Astrocyte of the spinal cord (primary cell): ENCODE results near the gene TRPC6.

Experiments used
- DNase-seq: peaks from one replicate; pipeline ENCODE4 v3.0.0; 2011; ENCODE audit warnings: low read depth, low spot score
- H3K4me3 ChIP-seq: 2 replicates; pipeline ENCODE4 v1.5.1; 2011; ENCODE audit warnings: low read depth, mild to moderate bottlenecking, low read length, moderate library complexity
- in situ Hi-C: cut with HindIII; loops from 2 replicates; pipeline ENCODE4 v1.10.0; 2017; ENCODE audit warnings: low sequenced_read_pairs
- TF ChIP-seq, protein P1 (sequence below): IDR thresholded peaks from 2 replicates; pipeline ENCODE4 v1.5.1; 2012; ENCODE audit warnings: low read depth, mild to moderate bottlenecking, low read length, inconsistent platforms

Gene TRPC6

DNA sequence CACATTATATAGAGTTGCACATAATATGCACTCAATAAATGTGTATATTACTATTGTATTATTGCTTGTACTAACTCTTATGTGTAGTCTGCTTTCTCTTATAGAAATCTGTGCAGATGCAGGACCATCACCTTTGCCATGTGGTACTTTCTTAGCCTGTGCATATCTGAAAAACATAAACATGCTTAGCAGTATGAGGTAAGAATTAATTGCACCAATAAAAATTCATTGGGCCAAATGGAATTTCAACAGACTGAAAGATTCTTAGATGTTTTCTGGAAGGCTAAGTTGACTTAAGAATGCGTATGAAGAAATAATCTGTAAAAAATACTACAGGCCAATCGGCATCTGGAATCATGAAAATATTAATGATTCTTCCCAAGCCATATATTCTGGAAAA lies 55.3 kb downstream of the TRPC6 start:
- TF ChIP-seq, protein P1, sequence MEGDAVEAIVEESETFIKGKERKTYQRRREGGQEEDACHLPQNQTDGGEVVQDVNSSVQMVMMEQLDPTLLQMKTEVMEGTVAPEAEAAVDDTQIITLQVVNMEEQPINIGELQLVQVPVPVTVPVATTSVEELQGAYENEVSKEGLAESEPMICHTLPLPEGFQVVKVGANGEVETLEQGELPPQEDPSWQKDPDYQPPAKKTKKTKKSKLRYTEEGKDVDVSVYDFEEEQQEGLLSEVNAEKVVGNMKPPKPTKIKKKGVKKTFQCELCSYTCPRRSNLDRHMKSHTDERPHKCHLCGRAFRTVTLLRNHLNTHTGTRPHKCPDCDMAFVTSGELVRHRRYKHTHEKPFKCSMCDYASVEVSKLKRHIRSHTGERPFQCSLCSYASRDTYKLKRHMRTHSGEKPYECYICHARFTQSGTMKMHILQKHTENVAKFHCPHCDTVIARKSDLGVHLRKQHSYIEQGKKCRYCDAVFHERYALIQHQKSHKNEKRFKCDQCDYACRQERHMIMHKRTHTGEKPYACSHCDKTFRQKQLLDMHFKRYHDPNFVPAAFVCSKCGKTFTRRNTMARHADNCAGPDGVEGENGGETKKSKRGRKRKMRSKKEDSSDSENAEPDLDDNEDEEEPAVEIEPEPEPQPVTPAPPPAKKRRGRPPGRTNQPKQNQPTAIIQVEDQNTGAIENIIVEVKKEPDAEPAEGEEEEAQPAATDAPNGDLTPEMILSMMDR: no peak
- H3K4me3 ChIP-seq: no peak overlapping the region
- in situ Hi-C loops: no loop called here
- DNase-seq: no peak

DNA sequence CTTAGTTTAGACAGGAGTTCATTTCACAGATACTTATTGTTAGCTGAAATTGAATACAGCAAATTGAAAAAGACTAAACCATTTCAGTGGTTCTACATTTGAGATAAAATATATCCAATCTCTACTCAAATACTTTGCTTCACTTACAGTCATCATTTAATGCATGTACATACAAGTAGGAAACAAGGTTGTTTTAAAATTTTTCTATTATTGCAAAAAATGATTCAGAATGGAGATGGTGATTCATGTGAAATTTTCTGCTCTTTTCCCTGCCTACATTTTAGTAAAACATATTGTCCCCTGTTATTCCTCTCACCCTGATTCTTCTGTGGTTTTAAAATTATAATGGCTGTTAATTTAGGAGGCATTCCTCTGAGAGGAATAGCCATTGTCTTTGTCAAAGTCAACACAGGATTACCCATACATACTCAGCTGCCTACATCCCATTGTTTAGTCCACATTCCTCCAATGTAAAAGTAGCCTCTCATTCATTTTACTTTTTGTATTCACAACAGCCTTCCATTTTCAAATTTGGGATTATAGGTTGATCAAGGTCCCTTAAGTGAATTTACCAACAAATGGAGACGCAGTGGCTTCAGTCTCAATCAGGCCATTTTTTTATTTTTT lies 60.1 kb downstream of the TRPC6 start:
- H3K4me3 ChIP-seq: no peak overlapping the region
- TF ChIP-seq, protein P1: no peak
- in situ Hi-C loops: no loop called here
- DNase-seq: no peak

DNA sequence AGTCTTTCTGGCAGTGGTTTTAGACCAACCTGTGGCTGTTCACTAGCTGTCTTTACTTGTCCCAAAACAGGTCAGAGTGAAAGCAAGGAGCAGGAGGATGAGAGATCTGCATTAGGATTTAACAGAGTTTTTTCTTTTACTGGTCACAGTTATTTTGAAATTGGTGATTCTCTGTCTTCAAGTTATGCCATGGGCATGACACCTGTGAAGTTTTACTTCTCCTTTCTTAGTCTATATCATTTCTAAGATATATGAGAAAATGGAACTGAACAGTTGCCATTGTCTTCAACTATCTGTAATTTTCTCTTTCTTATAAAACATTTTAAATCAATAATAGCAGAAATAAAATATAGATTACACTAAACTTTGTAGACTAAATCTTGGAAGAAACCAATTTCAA lies 60.6 kb downstream of the TRPC6 start:
- in situ Hi-C loops: no loop called here
- TF ChIP-seq, protein P1: no peak
- no peak overlapping the region for H3K4me3 ChIP-seq
- DNase-seq: no peak

DNA sequence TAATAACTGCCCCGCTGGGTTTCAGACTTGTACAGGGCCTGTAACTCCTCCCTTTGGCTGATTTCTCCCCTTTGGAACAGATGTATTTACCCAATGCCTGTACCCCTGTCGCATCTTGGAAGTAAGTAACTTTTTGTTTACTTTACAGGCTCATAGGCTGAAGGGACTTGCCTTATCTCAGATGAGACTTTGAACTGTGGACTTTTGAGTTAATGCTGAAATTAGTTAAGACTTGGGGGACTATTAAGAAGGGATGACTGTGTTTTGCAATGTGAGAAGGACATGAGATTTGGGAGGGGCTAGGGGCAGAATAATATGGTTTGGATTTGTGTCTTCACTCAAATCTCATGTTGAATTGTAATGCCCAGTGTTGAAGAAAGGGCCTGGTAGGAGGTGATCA lies 62.0 kb downstream of the TRPC6 start:
- TF ChIP-seq, protein P1: no peak
- no peak for DNase-seq
- in situ Hi-C loops: no loop called here
- H3K4me3 ChIP-seq: no peak overlapping the region

DNA sequence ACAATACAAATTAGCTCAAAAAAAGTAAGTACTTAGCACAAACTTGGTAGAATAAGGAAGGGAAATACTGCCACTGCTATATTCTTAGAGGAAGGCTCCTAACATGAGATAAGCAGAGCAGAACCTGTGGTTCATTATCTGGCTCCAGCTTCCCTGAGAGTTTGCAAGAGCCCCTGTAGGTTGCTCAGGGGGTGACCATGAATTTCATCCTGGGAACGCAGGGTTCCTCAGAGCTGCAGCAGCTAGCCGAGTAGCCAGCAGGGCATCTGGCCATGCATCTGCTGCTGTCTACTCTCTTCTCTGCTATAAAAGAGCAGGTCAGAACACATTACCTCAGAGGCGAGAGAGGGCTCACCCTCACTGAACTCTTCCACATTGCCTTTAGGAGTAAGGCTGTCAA lies 67.3 kb downstream of the TRPC6 start:
- in situ Hi-C loops: no loop called here
- TF ChIP-seq, protein P1: no peak
- H3K4me3 ChIP-seq: no peak overlapping the region
- no peak for DNase-seq

DNA sequence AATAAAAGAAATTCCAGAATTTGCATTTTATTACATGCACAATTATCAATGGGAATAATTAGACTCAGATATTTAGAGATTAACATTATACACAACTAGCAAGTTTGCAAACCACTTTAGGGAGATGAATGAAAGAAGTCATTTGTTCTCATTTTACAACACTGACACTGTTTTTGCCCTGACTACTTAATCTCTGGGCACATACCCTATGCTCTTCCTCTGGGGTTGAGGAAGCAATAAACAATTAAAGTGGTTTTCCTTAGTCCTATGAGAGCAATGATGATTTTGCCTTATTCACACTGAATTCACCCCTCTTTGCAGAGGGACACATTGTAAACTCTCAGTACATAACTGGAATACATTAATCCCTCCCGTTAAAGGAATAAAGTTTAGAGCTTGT lies 72.7 kb downstream of the TRPC6 start:
- H3K4me3 ChIP-seq: no peak overlapping the region
- in situ Hi-C loops: no loop called here
- TF ChIP-seq, protein P1: no peak
- DNase-seq: no peak

DNA sequence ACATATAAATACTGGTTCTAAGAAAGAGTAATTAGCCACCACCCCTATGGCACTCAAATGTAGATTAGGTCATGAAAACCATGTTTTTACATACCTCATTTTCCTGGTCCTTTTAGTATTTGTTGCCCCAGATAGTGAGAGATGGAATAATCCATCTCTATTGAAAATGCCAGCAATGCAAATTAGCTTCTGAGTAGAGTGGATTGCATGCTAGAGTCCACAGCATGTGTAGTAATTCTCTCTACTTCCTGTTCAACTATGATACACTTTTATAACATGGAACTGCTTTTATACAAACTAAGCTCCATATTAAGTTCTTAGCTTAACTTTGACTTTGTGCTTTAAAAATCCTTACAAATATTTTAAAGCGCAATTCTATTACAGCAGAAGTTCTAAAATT lies 73.2 kb downstream of the TRPC6 start:
- H3K4me3 ChIP-seq: no peak overlapping the region
- TF ChIP-seq, protein P1: no peak
- no peak for DNase-seq
- in situ Hi-C loops: no loop called here
